GM03348 (cell line): ENCODE results near the gene LGI1.
"Not testable (repeated sequence)": the region's sequence is repeated elsewhere in the genome, so short reads cannot be mapped to it uniquely, and the experiment has no call there.

Source experiments
- DNase-seq: peaks from one replicate; pipeline ENCODE4 v3.0.0; 2012; ENCODE audit warnings: low spot score

Gene LGI1

DNA sequence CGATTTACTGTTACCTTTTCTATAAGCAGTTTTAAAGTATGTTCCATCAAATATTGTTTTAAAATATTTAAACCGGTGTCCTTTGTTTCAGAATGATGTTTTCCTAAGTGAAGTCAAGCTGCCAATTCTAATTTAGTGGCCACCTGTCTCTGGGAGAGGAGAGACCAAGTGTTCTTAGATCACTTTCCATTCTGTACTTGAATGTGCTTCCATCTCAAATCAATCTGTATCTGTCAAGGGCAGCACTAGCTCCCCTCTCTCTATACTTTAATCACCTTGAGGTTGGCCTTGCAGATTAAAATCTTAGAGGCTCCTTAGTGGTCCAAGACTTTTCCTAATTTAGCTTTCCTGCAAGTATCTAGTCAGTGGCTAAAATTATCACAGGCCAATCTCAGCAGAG lies 49.6 kb downstream of the LGI1 start:
- no peak for DNase-seq

DNA sequence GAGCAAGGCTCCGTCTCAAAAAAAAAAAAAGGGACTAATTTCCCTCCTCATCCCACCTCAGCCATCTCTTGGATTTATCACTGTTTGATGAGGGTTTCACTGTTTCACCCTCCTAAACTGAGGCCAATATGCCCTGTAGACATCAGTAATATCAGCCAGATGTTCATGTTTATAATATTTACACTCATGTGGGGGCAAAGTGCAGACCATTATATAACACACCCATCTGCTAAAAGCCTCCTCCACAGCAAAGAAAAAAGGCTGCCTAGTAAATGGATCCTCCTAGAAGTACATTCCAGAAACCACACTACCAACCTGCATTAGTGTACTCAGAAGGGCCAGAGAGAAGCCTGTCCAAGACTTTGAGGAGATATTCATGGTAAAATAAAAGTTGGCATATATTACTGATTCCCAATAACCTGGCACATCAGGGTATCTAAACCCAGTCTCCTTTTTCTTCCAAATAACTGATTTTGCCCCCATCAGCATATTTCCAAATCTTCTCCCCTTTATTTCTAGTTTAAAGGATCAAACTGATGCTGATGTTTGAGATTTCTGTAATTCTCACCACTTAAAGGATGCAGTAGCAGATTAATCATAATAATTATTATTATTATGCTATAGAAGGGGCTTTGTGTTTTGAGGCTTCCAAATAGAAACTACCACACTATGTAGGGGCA lies 55.1 kb downstream of the LGI1 start:
- DNase-seq = no peak

DNA sequence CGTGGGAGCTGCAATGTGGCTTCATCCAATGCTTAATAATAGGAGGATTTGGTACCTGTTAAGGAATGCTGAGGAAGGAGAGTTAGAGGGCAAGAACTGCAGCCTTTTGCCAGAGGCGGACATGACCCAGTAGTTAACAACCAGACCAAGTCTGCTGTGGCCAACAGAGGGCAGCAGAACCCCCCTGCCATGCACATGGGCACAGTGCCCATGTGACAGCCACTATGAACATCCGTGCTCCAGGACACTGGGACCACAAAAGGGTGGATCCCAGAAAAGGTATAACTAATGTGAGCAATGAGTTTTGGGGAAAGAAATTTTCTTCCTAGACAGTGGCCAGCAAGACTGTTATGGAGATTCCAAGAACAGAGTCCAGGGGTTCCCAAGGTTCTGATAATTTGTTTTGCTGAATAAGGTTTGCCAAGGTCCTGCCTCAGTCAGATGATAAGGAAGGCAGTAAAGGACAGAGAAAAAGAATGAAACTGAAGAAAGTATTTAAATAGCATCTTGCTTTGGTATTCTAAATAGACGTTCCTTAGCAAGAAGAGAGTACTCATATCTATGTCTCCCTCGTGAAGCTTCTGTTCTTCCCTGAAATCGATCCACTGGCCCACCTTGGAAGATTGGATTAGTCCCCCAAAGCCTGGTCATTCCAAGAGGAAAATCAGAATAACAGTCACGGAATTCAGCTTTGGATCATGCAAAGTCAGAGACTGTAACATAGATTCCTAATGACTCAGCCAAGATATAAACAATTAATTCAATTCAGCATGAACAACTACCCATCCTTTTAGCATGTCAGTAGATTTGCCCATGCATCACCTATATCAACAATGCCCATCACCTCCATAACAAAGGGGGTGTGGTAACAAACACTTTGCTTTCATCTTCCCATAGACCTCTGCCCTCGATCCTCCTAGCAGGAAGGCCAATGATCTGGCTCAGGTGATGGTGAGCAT lies 56.0 kb downstream of the LGI1 start:
- DNase-seq = peak; percentile 55

DNA sequence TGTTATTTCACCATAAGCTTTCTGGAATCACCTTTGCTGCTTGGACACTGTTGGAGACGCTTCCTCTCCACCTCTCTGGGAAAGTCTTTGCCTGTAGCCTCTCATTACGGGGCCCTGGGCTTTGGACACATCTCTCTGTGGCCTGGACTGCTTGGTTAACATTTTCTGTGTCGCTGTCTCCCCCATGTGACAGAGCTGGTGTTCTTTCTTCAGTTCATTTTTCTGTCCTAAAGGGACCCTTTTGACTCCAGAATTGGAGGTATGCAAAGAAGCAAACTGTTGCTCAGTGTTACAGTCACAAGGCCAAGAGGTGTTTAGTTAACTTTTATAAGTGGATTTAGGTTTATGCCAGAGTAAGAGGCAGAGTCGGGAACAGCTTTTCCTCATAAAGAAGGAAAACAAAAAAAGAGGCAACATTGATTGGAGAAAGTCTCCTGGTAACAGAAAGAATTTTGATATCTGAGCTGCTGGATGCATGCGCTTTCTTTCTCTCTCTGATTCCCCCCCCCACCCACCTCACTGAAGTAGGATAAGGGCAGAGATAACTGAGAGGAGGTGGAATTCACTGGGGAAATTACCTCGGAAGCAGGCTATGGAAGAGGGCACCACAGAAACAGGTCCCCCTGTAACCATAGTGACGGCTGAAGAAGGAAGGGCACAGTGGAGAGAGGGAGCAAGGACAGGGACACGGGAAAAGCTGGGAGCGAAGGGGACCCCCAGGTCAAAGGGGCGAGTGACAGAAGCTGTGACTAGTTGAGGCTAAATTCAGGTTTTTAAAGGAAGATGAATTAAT lies 57.8 kb downstream of the LGI1 start:
- DNase-seq = no peak

DNA sequence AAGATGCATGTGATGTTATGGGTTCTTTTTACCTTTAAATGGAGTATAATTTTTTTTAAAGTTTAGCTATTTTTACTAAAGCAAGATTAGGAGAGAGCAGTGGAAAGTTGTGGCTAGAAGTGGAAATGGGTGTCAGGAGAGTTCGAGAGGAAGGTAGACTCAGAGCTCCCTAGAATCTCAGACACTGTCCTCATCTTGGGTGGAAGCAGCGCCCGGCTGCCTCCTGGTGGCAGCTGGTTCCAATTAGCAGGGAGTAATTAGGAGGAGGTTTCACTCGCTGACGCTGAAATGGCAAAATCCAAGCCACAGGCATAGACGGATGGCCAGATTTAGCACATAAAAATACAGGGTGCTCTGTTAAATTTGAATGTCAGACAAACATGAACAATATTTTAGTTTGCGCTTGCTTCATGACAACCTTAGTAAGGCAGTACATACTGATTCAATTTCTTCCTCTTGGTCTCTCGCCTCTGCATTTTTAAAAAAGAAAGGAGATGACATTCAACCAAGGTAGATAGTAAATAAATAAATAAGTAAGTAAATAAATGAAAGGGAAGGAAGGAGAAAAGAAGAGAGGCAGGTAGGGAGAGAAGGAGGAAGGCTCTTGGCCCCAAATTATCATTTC lies 58.5 kb downstream of the LGI1 start:
- DNase-seq = peak; percentile 87

DNA sequence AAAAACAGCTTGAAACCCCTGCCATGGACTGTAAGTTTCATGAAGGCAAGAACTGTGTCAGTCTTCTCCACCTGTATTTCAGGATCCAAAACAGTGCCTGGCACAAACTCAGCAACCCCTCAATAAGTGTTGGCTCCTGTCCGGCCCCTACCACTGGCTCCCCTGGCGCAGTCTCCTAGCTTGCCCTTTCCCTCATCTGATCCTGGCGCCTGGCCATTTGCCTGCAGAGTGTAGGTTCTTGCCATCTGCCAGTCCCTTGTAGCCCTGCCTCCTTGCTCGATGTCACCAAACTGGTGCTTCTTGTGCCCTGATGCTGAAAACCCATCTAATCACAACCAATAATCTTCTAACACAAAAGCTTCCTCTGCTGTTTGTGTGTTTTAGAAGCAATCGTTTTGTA lies 60.4 kb downstream of the LGI1 start:
- DNase-seq = no peak

DNA sequence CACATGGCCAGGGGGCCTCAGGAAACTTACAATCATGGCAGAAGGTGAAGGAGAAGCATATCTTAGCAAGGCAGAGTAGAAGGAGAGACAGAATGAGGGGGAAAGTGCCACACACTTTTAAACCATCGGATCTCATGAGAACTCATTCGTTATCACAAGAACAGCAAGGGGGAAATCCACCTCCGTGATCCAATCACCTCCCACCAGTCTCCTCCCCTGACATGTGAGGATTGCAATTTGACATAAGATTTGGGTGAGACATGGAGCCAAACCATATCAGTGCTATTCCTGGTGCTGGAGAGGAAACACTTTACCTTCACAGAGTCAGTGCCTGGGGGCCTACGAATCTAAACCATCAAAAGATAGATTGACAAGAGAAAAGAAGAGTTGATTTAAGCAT lies 61.8 kb downstream of the LGI1 start:
- DNase-seq = no peak

DNA sequence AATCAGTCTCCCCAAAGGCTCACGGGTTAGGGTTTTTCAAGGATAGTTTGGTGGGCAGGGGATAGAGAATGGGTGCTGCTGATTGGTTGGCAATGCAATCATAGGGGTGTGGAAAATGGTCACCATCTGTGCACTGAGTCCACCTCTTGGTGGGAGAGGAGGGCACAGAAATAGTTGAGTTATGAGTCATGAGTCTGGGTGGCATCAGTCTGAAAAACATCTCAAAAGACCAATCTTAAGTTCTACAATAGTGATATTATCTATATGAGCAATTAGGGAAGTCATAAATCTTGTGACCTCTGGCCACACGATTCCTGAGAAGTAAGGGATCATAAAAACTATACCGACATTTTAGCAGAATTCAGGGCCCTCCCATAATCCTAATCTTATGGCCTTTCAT lies 62.7 kb downstream of the LGI1 start:
- DNase-seq = no peak

DNA sequence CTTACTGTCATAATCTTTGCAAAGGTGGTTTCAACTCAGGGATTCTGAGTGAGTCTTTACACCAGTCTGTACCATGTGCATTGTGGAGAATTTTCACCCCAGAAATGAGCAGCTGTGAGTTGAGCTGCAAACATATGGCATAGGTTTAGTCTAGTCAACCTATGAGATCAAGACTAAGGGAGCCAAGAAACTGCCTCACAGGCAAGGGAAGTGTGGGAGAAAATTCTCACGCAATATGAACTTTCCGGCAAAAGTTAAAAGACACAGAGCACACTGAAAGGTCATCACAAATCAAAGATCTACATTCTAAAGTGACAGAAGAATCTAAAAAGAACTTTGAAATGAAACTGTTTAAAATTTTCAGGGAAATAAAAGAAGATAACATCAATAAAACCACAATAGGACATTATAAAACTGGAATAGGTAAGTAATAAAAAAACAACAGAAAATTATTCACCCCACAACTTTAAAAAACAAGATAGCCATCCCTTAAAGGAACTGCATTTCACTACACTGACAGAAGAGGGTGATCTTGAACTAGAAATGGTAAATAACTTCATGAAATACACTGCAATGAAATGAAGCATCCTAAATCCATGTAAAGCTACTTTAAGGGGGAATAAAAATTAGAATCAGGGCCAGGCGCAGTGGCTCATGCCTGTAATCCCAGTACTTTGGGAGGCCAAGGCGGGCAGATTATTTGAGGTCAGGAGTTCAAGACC lies 63.5 kb downstream of the LGI1 start:
- DNase-seq = peak; percentile 50

DNA sequence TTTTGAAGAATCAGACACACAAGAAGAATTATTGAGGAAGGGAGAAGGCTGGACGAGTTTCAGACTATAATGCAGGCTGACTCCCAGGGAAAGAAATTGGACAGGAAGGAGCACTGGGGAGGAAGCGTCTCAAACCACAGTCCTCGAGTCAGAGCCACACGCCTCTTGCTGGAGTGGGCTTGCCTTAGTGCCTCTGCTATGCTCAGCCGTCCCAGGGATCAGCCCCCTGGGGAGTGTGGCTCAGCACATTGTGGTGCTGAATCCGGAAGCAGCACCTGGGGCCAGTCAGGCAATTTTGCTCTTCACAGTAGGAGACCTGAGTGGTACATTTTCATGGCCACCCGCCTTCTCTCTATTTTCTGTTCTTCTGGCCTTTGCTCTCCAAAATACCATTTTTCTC lies 68.6 kb downstream of the LGI1 start:
- DNase-seq = peak; percentile 36

DNA sequence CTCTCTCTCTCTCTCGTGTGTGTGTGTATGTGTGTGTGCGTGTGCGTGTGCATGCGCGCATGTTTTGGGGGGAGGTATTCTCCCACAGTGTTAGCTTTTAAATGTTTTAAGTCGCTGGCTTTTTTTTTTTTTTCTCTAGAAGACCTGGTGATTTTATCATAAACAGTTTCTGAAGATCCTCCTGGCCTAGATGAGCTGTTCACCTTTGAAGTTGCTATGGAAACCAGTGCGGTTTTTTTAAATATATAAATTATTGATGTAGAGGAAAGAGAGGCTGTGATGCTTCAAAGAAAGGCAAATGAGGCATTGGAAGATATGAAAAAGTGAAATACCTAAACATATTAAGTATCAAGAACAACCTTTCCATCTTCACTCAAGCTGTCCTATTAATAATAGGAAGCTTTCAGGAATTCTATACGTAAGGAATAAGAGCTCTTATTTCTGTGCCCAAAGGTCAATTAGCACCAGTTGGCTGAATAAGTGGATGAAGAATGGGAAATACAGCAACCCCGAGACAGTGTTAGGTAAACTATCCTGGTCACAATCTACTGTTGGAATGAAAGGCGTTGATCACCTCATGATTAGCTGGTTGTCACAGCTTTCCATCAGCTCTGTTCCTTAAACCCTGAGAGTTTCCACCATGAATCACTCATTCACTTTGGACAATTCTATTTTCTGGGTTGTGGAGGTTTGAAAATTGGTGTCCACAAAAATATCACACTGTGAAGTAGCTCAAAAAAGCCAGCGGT lies 69.5 kb downstream of the LGI1 start:
- DNase-seq = no peak

DNA sequence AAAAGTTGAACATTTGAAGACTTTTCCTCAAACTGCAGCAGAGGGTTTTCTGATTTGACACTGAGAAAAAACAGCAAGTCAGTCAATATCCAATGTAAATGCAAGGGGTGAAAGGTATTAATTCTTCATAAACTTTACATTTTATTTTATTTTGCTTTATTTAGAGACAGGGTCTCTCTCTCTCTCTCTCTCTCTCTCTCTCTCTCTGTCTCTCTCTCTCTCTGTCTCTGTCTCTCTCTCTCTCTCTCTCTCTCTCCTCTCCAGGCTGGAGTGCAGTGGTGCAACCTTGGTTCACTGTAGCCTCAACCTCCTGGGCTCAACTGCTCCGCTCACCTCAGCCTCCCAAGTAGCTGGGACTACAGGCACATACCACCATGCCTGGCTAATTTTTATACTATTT lies 73.3 kb downstream of the LGI1 start:
- not testable (repeated sequence) for DNase-seq

DNA sequence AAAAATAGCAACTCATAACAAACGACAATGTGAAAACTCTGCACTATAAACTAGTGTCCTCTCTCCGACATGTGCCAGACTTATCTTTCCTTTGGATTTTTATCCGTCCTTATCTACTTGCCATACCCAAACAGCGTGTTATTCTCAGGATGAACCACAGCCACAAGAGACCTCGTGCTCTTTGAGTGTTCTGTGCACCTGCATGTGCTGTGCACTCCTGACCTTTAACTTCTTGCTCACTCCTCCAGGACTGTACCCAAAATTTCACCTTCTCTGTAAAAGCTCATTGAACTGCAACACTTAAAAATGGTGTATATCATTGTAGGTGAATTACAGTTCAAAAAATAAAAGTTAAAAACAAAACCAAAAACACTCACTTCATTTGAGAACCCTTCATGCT lies 78.0 kb downstream of the LGI1 start:
- DNase-seq = no peak

DNA sequence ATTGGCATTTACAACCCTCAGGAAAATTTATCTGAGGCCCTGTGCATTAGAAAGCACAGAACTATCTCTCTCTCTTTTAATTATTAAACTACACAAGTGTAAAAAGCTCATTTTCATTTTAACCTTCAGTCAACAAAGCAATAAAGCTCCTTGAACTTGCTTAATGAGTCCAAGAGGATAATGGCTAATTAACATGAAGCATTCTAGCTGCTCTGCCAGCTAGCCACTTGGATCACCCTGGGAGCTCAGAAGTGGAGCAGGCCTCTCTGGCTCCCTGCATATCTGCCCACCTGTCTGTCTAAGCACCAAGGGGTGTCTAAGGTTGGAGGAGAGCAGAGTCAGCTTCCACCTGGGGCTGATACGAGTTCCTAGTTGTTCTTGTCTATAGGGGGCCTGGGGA lies 80.1 kb downstream of the LGI1 start:
- DNase-seq = no peak

DNA sequence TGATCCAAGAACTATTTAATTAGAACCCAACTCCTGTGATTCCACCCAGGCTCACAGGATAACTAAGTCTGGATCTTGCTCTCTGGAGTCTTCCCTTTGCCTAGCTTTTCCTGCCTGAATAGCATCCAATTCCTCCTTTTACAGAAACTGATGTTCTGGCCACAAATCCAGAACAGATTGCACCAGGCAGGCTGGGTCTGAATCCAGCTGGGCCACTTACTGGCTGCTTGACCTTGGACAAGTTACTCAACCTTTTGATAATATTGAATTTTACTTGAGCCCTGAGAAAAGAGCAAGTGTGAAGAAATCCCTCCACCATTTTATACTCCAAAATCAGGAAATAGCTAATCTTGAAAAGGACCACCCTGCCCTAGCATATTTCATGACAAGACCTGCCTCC lies 80.5 kb downstream of the LGI1 start:
- no peak for DNase-seq

DNA sequence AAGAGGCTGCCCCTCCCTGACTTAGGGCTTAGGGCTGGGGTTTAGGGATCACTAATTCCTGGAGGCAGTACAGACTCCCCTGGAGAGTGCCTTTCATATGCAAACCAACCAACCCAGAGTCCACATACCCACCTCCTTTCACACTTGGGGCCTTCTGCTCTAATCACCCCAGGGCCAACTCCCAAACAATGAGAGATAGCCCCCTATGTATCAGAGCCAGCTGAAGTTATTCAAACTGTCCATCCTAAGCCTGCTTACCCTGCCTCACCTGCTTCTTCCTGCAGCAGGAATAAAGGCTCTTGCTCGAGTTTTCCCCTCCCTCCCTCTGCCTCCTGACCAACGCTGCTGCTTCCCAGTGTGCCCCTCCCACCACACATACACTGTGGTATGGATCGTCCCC lies 84.2 kb downstream of the LGI1 start:
- DNase-seq = no peak

DNA sequence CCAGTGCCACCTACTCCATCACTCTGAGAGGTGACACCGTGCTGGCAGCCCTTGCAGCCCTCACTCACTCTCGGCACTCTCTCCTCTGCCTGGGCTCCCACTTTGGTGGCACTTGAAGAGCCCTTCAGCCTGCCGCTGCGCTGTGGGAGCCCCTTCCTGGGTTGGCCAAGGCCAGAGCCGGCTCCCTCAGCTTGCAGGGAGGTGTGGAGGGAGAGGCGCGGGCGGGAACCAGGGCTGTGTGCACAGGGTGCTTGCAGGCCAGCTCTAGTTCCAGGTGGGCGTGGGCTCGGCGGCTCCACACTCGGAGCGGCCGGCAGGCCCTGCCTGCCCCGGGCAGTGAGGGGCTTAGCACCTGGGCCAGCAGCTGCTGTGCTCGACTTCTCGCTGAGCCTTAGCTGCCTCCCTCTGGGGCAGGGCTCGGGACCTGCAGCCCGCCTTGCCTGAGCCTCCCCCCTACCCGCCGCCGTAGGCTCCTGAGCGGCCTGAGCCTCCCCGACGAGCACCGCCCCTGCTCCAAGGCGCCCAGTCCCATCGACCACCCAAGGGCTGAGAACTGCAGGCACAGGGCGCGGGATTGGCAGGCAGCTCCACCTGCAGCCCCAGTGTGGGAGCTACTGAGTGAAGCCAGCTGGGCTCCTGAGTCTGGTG lies 87.4 kb downstream of the LGI1 start:
- DNase-seq = no peak
